HepG2 (cell line): ENCODE data around the gene FEM1C. TPM values are rescaled to one million over a fixed set of nuclear protein-coding genes. Genes with fewer than 3 reads are reported as not detected.

Experiments used
- ATAC-seq: fragments of 200-7000 bp; cut with Tn5 transposase; 3 replicates; pipeline ENCODE4 v1.9.1; 2020; ENCODE audit warnings: mild to moderate bottlenecking, moderate library complexity
- BruUV-seq: library from RNA; stranded (reverse); fragments of 400-500 nt; replicated peaks from 2 replicates; lab custom pipeline; 2021; lab: Mats Ljungman, UMichigan
- CTCF ChIA-PET: fragments of 300-600 bp; formaldehyde crosslinking; extraction: SDS; loops from one replicate; lab custom pipeline; 2021; ENCODE audit warnings: low total read pairs, inconsistent platforms, low intra/inter-chr PET ratio; lab: Yijun Ruan, JAX
- POLR2A ChIA-PET: fragments of 350-600 bp; sonication (Branson Sonifier 250); formaldehyde crosslinking; loops from one replicate; lab custom pipeline; 2020; ENCODE audit warnings: antibody characterized with exemption, inconsistent platforms; lab: Yijun Ruan, JAX
- DNase-seq: peaks from one replicate; pipeline ENCODE4 v3.0.0-alpha.2; 2015; ENCODE audit warnings: low spot score
- FAIRE-seq: peaks from 3 replicates; lab custom pipeline; 2011; peaks lifted over from hg19 to GRCh38; lab: Jason Lieb, UNC
- H2AFZ ChIP-seq: one replicate; pipeline ENCODE4 v1.6.1; 2011; ENCODE audit warnings: low read length, inconsistent platforms
- H3K27ac ChIP-seq: fragments of 300-600 bp; 3 replicates; pipeline ENCODE4 v1.8.0; 2011; ENCODE audit warnings: mixed run types, mild to moderate bottlenecking, mixed read lengths, low read length, inconsistent platforms; ENCODE audit not compliant: insufficient read depth; ENCODE audit errors: extremely low read length
- H3K27me3 ChIP-seq, 2 experiments: fragments of 200-600 bp in 1 of 2; 2 replicates in 1 of 2; 3 replicates in 1 of 2; pipeline versions ENCODE4 v1.6.0 to v1.8.0; 2011; ENCODE audit warnings: low read length in 2 of 2, mild to moderate bottlenecking in 2 of 2, moderate library complexity in 2 of 2, inconsistent platforms in 1 of 2; ENCODE audit not compliant: insufficient read depth in 2 of 2, control insufficient read depth in 1 of 2
- H3K36me3 ChIP-seq, 2 experiments: fragments of 200-600 bp in 1 of 2; replicated peaks in 1 of 2; 2 replicates in 1 of 2; 3 replicates in 1 of 2; pipeline versions ENCODE4 v1.5.1 to v1.8.0; 2011; ENCODE audit warnings: low read length in 2 of 2, inconsistent platforms in 1 of 2; ENCODE audit not compliant: insufficient read depth in 2 of 2, control insufficient read depth in 1 of 2
- H3K4me1 ChIP-seq: 2 replicates; pipeline ENCODE4 v1.5.1; 2012; ENCODE audit warnings: low read length, inconsistent platforms; ENCODE audit not compliant: insufficient read depth
- H3K4me2 ChIP-seq: 2 replicates; pipeline ENCODE4 v1.6.0; 2011; ENCODE audit warnings: low read depth, low read length, inconsistent platforms
- H3K4me3 ChIP-seq, 3 experiments: fragments of 200-600 bp in 1 of 3; sonication (generic), shearing (Covaris generic) in 1 of 3; replicated peaks in 1 of 3; 2 replicates each; pipeline ENCODE4 v1.5.1; 2011 to 2016; ENCODE audit warnings: low read length in 3 of 3, inconsistent platforms in 2 of 3, low read depth in 2 of 3, mild to moderate bottlenecking in 2 of 3, control low read depth in 1 of 3, mixed read lengths in 1 of 3; ENCODE audit not compliant: insufficient read depth in 1 of 3
- H3K79me2 ChIP-seq: one replicate; pipeline ENCODE4 v1.6.1; 2011; ENCODE audit warnings: low read length, inconsistent platforms; ENCODE audit not compliant: insufficient read depth
- H3K9ac ChIP-seq: 2 replicates; pipeline ENCODE4 v1.6.0; 2011; ENCODE audit warnings: mild to moderate bottlenecking, low read depth, low read length, inconsistent platforms; ENCODE audit not compliant: insufficient read depth
- H3K9me3 ChIP-seq: 2 replicates; pipeline ENCODE4 v1.5.1; 2012; ENCODE audit warnings: mild to moderate bottlenecking, low read length
- H4K20me1 ChIP-seq: 2 replicates; pipeline ENCODE4 v1.6.0; 2011; ENCODE audit warnings: inconsistent platforms, mild to moderate bottlenecking, low read length, moderate library complexity; ENCODE audit not compliant: insufficient read depth
- BORCS8-MEF2B ChIP-seq: sonication (generic); formaldehyde crosslinking; IDR thresholded peaks from 2 replicates; pipeline ENCODE4 v1.8.0; 2022; ENCODE audit warnings: mild to moderate bottlenecking, missing genetic modification reagents
- ELF1 ChIP-seq: sonication (generic); formaldehyde crosslinking; IDR thresholded peaks from 2 replicates; pipeline ENCODE4 v1.4.0; 2020; ENCODE audit warnings: missing genetic modification reagents
- EP300 ChIP-seq, 3 experiments: sonication (generic) in 1 of 3; formaldehyde crosslinking in 1 of 3; IDR thresholded peaks; 2 replicates each; pipeline versions ENCODE4 v1.5.1 to v1.6.1; 2011 to 2020; ENCODE audit warnings: low read depth in 2 of 3, low read length in 2 of 3, borderline replicate concordance in 1 of 3, improper control_type of control experiment in 1 of 3, mild to moderate bottlenecking in 1 of 3, missing genetic modification reagents in 1 of 3, moderate library complexity in 1 of 3
- GATA4 ChIP-seq: sonication (generic); IDR thresholded peaks from 2 replicates; pipeline ENCODE4 v1.6.1; 2016; ENCODE audit warnings: antibody characterized with exemption, low read depth, borderline replicate concordance
- JARID2 ChIP-seq: sonication (generic); formaldehyde crosslinking; IDR thresholded peaks from 2 replicates; pipeline ENCODE4 v1.8.1; 2023; ENCODE audit warnings: missing genetic modification reagents, inconsistent platforms; ENCODE audit not compliant: insufficient replicate concordance
- MED13 ChIP-seq: sonication (generic); formaldehyde crosslinking; IDR thresholded peaks from 2 replicates; pipeline ENCODE4 v1.5.0; 2020; ENCODE audit warnings: missing genetic modification reagents
- POLR2AphosphoS2 ChIP-seq: IDR thresholded peaks from 2 replicates; pipeline ENCODE4 v1.6.1; 2011; ENCODE audit warnings: low read depth, low read length, improper control_type of control experiment
- RFX3 ChIP-seq: IDR thresholded peaks from 2 replicates; pipeline ENCODE4 v1.6.1; 2016; ENCODE audit warnings: missing biosample characterization, missing genetic modification reagents
- SAP130 ChIP-seq: IDR thresholded peaks from 2 replicates; pipeline ENCODE4 v1.6.1; 2016; ENCODE audit warnings: low read depth
- ZFAT ChIP-seq: sonication (generic); formaldehyde crosslinking; conservative IDR thresholded peaks from 2 replicates; pipeline ENCODE4 v1.8.1; 2023; ENCODE audit warnings: missing genetic modification reagents, inconsistent platforms
- ZSCAN5A ChIP-seq: sonication (generic); formaldehyde crosslinking; IDR thresholded peaks from 2 replicates; pipeline ENCODE4 v1.8.0; 2022; ENCODE audit warnings: mild to moderate bottlenecking, missing genetic modification reagents, borderline replicate concordance
- in situ Hi-C: cut with HindIII; loops from 2 replicates; pipeline ENCODE4 v1.10.0; 2017; ENCODE audit warnings: low pct_unique_long_range_greater_than_20kb; ENCODE audit not compliant: extremely low pct_ligation_motif_present
- intact Hi-C: fragments of 100-400 bp; cut with micrococcal nuclease; formaldehyde crosslinking; loops from one replicate; pipeline ENCODE4 v1.10.0; 2022; ENCODE audit not compliant: unreplicated experiment
- polyA plus RNA-seq, 8 experiments: library from polyadenylated mRNA; depleted of rRNA in 3 of 8; stranded (reverse) in 7 of 8; unstranded in 1 of 8; fragments of >200 nt; fragmentation: Illumina TruSeq in 4 of 8; extraction: Trizol in 4 of 8; gene quantifications; 2 replicates each; pipeline versions ENCODE4 v1.2.1 to v1.2.3, GENCODE V29; 2011 to 2016; ENCODE audit warnings: low read depth in 4 of 8, missing spikeins in 1 of 8, mixed read lengths in 1 of 8; ENCODE audit not compliant: insufficient read depth in 1 of 8
- total RNA-seq, 5 experiments: library from RNA; depleted of rRNA; stranded (reverse); fragments of >200 nt; fragmentation: Illumina TruSeq; extraction: Trizol; gene quantifications; 2 replicates each; pipeline ENCODE4 v1.2.3, GENCODE V29; 2016; ENCODE audit warnings: low read depth in 1 of 5

Gene FEM1C
- total and polyA plus RNA-seq, 2 of the 13 experiments (the other 11 are each of a cell fraction or from before 2014, with no cell fraction given) = 5.5 to 8.3 TPM

GRCh38 chr5:115484368-115484767, 60.2 kb downstream of the FEM1C start (continued):
- no peak for TF ChIP-seq JARID2 (CRISPR knock-in tag)
- TF ChIP-seq ELF1 (CRISPR knock-in tag) = no peak
- TF ChIP-seq, all 625 proteins: peak for 0

GRCh38 chr5:115480900-115481299, 63.7 kb downstream of the FEM1C start:
- FAIRE-seq = no peak
- BruUV-seq = no TSS peak

More at GRCh38 chr5:115480900-115481299, 63.7 kb downstream of the FEM1C start:
- Histone ChIP-seq H2AFZ (no peak overlapping the region), H3K4me2 (no peak overlapping the region), H3K9me3 (no peaks in the 10 kb centered on the region), H3K9ac (no peak overlapping the region), H3K79me2 (no peaks in the 10 kb centered on the region), H3K4me3 (no peak overlapping the region)
- DNase-seq (no peak), ATAC-seq (no peak)
- in situ Hi-C loops (no loop called here), intact Hi-C loops (no loop called here)
- CTCF ChIA-PET = no interaction called here
- TF ChIP-seq RFX3 (CRISPR knock-in tag) (no peak), EP300 (IDR thresholded peaks at IDR 0.05; ENCODE audit: low read depth in 2 of 2, low read length in 2 of 2) (no peak), EP300 (CRISPR knock-in tag; IDR thresholded peaks at IDR 0.05; ENCODE audit: borderline replicate concordance) (no peak), SAP130 (CRISPR knock-in tag) (no peak), POLR2AphosphoS2 (no peak), ZSCAN5A (CRISPR knock-in tag) (no peak), GATA4 (no peak), BORCS8-MEF2B (CRISPR knock-in tag) (no peak), MED13 (CRISPR knock-in tag) (no peak), ZFAT (no peak)
- TF ChIP-seq, all 625 proteins: peak for 0
- POLR2A ChIA-PET = no interaction called here
- H3K36me3 ChIP-seq = no peaks in the 10 kb centered on the region
- H3K4me1 ChIP-seq = no peaks in the 10 kb centered on the region
- H4K20me1 ChIP-seq = no peaks in the 10 kb centered on the region
- no peak overlapping the region for H3K27ac ChIP-seq
- H3K27me3 ChIP-seq = peaks cover 0 to 3% of the 10 kb centered on the region in 2 experiments; a peak in 2 of 5 replicates
